GM12864 (cell line): ENCODE measurements around the gene CYP3A4.
"Not testable (repeated sequence)": the region's sequence is repeated elsewhere in the genome, so short reads cannot be mapped to it uniquely, and the experiment has no call there.

Experiments
- DNase-seq: peaks from one replicate; pipeline ENCODE4 v3.0.0-alpha.2; 2011; ENCODE audit warnings: low read depth
- H3K4me3 ChIP-seq: 2 replicates; pipeline ENCODE4 v1.5.1; 2011; ENCODE audit warnings: mild to moderate bottlenecking, low read depth, low read length, control low read depth
- TF ChIP-seq, protein P1 (sequence below): IDR thresholded peaks from 2 replicates; pipeline ENCODE4 v1.5.1; 2011; ENCODE audit warnings: low read depth, mild to moderate bottlenecking, moderate library complexity, low read length, control low read depth, inconsistent platforms; ENCODE audit errors: missing control alignments

Gene CYP3A4

GRCh38 chr7:99786726-99787335 lies 2.8 kb upstream of the CYP3A4 start:
- TF ChIP-seq, protein P1, sequence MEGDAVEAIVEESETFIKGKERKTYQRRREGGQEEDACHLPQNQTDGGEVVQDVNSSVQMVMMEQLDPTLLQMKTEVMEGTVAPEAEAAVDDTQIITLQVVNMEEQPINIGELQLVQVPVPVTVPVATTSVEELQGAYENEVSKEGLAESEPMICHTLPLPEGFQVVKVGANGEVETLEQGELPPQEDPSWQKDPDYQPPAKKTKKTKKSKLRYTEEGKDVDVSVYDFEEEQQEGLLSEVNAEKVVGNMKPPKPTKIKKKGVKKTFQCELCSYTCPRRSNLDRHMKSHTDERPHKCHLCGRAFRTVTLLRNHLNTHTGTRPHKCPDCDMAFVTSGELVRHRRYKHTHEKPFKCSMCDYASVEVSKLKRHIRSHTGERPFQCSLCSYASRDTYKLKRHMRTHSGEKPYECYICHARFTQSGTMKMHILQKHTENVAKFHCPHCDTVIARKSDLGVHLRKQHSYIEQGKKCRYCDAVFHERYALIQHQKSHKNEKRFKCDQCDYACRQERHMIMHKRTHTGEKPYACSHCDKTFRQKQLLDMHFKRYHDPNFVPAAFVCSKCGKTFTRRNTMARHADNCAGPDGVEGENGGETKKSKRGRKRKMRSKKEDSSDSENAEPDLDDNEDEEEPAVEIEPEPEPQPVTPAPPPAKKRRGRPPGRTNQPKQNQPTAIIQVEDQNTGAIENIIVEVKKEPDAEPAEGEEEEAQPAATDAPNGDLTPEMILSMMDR = no peak
- no peak for DNase-seq
- no peak overlapping the region for H3K4me3 ChIP-seq

DNA sequence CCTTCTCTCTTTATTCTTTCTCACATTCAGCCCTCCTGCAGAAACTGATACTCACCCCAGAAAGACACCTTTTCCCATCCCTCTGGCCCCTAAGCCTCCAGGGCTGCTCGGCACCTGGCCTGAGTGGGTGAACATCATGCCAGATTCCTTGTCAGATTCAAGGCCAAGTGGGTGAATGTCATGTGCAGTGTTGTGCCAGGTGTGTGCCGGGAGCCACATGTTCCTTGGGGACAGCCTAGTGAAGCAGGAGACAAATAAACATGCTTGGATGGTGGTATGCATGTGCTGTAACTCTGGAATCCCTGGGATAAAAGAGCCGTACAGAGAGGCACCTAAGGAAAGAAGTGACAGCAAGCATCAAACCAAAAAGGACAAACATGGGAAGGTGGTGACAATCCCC lies 1.7 kb upstream of the CYP3A4 start:
- DNase-seq, H3K4me3 ChIP-seq: not testable (repeated sequence)

DNA sequence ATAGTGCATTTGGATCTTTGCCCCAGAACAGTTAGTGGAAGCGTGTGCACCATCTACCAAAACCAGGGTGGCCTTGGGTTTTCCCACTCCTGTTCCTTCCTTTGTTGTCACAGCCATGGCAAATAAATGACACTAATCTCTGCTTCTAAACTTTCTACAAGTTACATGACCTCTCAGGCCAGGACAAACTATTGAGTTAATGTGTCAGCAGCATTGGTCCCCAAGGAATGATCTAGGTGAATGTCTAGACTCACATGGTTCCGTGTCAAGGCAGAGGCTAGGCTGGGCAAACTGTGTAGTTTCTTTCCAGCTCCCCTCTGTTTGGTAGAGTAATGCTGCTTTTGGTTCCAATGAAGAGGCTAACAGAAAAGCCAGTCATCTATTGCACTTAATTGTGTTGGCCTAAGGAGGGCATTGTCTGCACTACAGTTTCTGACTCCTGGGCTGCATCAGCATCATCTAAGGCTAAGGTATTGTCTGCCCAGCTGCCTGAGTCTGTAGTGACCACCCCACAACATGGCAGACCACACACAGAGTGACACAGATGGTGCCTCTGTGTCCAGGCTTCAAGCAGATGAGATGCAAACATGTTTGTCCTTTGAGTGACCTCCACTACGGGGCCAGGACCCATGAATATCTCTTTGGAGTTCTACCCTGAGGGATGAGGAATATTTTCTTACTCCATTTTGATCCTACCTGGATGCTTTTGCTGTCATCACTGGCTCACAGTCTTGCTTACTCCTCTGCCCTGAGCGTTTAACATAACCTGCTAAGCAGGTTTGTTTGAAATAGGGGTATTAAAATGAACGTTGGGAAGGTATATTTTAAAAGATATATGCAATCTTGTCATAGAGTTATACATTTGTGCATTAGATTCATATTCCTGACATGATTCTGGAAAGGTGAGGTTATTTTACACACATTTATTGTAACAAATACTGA lies 1.7 kb downstream of the CYP3A4 start:
- TF ChIP-seq, protein P1 = no peak
- DNase-seq = no peak

DNA sequence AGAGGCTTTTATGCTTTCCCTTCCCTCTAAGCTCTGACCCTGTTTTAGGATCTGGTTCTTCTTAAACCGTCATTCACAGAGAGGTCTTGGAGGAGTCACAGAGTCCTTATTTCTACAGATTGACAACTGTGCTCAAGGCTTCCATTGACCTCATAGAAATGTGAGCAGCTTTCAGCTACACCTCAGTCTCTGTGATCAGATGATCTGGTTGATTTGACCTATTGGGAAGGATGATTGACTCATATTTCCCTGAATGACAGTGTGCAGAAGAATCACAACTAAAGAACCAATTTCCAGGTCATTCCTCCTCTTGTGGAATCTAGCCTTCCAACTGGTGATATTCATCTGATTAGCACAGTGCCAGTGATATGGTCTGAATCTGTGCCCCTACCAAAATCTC lies 3.4 kb downstream of the CYP3A4 start:
- no peak overlapping the region for H3K4me3 ChIP-seq
- TF ChIP-seq, protein P1 = no peak
- no peak for DNase-seq

More for the DNA sequence above, 1.7 kb downstream of the CYP3A4 start:
- no peak overlapping the region for H3K4me3 ChIP-seq

- DNase-seq = no peak
- no peak overlapping the region for H3K4me3 ChIP-seq
- TF ChIP-seq, protein P1 = no peak
These were observed 4.0 kb downstream of the CYP3A4 start for GRCh38 chr7:99779949-99780348.

DNA sequence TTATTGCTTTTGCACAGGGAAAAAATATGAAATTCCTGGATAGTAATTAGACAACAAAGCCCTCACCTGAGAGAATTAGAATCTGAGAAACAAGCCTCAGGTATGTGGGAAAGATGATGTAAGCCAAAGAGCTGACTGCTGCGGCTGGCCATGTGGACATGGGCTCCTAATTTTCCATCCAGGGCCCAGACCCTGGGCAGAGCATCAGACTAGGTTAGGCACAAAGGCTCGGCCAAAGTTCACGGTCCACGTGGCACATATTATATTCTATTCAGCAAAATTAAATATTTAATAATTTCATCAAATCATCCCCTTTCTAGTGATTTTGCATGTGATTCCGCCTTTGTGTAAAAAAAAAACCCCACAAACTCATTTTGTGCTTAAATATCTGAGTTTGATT lies 5.1 kb downstream of the CYP3A4 start:
- TF ChIP-seq, protein P1 = no peak
- DNase-seq = no peak
- no peak overlapping the region for H3K4me3 ChIP-seq

- DNase-seq, H3K4me3 ChIP-seq: not testable (repeated sequence)
These were observed 10.6 kb downstream of the CYP3A4 start for GRCh38 chr7:99773395-99773794.

GRCh38 chr7:99772565-99772964 lies 11.4 kb downstream of the CYP3A4 start:
- DNase-seq = no peak
- H3K4me3 ChIP-seq = no peak overlapping the region
- TF ChIP-seq, protein P1 = no peak

GRCh38 chr7:99769494-99769893 lies 14.5 kb downstream of the CYP3A4 start:
- not testable (repeated sequence) for DNase-seq, H3K4me3 ChIP-seq
